ENCODE measurements around the gene ADGRF1. TPM values are rescaled to one million over a fixed set of nuclear protein-coding genes. Genes with fewer than 3 reads are reported as not detected.
"Not testable (repeated sequence)": the region's sequence is repeated elsewhere in the genome, so short reads cannot be mapped to it uniquely, and the experiment has no call there.

The ADGRF1 gene
- total RNA-seq: not detected

DNA sequence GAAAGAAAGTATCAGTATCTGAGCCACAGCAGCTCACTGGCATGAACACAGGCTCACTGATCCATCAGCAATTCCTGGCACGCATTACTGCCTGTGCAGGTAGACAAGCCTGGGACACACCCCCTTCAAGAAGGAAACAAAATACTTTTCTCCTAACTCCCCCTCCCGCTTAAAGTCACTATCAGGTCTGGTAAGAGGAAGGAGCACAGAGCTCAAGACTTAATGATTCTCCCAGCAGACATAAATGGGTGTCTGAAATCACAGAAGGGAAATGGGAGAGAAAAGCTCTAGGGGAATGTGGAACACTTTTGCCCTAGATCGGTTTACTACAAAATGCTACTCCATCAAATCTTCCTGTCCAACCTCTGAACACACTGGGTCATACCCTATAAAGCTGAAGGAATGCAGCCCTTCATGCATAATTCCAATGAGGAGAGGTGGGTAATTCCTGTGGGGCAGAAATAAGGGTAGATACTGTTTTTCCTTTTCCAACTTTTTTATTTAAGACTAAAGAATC lies at the start of gene ADGRF1:
TSS of gene ADGRF1 (minus strand) at position 58 of the 517 bp plus-strand sequence. CDS start 13,271 bp downstream, outside the sequence.
- no peak for ATAC-seq
- Mint-ChIP-seq H3K36me3 (no peaks in the 10 kb centered on the region), H3K9me3 (no peaks in the 10 kb centered on the region), H3K27ac (no peak within 1 kb of the TSS)
- no peak for DNase-seq (ENCODE audit: low spot score in 2 of 2)

- no peaks in the 10 kb centered on the region for H3K36me3 Mint-ChIP-seq
- DNase-seq (ENCODE audit: low spot score in 2 of 2): no peak
- H3K27ac Mint-ChIP-seq: no peak overlapping the region
- no peak for ATAC-seq
- H3K9me3 Mint-ChIP-seq: no peaks in the 10 kb centered on the region
These were observed 48.7 kb upstream of the ADGRF1 start for GRCh38 chr6:47090881-47091280.

DNA sequence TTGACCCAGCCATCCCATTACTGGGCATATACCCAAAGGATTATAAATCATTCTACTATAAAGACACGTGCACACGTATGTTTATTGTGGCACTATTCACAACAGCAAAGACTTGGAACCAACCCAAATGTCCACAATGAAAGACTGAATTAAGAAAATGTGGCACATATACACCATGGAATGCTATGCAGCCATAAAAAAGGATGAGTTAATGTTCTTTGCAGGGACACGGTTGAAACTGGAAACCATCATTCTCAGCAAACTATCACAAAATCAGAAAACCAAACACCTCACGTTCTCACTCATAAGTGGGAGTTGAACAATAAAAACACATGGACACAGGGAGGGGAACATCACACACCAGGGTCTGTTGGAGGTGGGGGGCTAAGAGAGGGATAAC lies 47.3 kb upstream of the ADGRF1 start:
- DNase-seq (ENCODE audit: low spot score in 2 of 2); H3K9me3 Mint-ChIP-seq; H3K36me3 Mint-ChIP-seq; H3K27ac Mint-ChIP-seq; ATAC-seq: not testable (repeated sequence)

GRCh38 chr6:47086051-47086770 lies 44.1 kb upstream of the ADGRF1 start:
- no peak overlapping the region for H3K27ac Mint-ChIP-seq
- no peak for DNase-seq (ENCODE audit: low spot score in 2 of 2)
- no peaks in the 10 kb centered on the region for H3K9me3 Mint-ChIP-seq
- no peaks in the 10 kb centered on the region for H3K36me3 Mint-ChIP-seq
- ATAC-seq: no peak

GRCh38 chr6:47084610-47085009 lies 42.5 kb upstream of the ADGRF1 start:
- H3K27ac Mint-ChIP-seq: no peak overlapping the region
- DNase-seq (ENCODE audit: low spot score in 2 of 2) (no peak), ATAC-seq (no peak)
- H3K9me3 Mint-ChIP-seq: no peaks in the 10 kb centered on the region
- H3K36me3 Mint-ChIP-seq: no peaks in the 10 kb centered on the region

DNA sequence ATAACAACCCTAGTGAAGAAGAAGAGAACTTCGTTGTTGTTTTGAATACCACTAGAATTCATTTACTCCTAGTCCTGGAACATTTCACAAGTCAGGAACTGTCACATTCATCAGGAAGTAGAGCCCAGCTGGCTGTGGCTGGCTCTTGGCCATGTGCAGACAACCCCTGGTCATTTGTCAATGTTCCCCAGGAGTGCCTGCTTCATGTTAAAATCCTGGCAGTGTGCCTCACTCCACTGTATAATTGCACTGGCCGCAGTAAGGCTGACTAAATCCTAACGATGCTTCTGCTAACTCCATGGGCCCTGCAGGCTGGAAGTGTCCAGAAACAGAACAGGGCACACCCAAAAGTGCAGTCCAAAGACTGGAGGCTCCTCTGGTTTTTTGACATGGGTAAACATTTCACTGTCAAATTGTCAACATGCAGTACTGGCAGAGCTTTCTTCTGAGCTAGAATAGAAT lies 41.5 kb upstream of the ADGRF1 start:
- no peak for ATAC-seq
- no peaks in the 10 kb centered on the region for H3K36me3 Mint-ChIP-seq

GRCh38 chr6:47080083-47080596 lies 38.0 kb upstream of the ADGRF1 start:
- no peaks in the 10 kb centered on the region for H3K36me3 Mint-ChIP-seq
- no peak for DNase-seq (ENCODE audit: low spot score in 2 of 2)
- ATAC-seq: no peak
- H3K9me3 Mint-ChIP-seq: no peaks in the 10 kb centered on the region
- no peak overlapping the region for H3K27ac Mint-ChIP-seq

More for the DNA sequence above, 41.5 kb upstream of the ADGRF1 start:
- Mint-ChIP-seq H3K27ac (no peak overlapping the region), H3K9me3 (no peaks in the 10 kb centered on the region)
- DNase-seq (ENCODE audit: low spot score in 2 of 2): no peak

- no peak overlapping the region for H3K27ac Mint-ChIP-seq
- DNase-seq (ENCODE audit: low spot score in 2 of 2) (no peak), ATAC-seq (no peak)
- H3K36me3 Mint-ChIP-seq: no peaks in the 10 kb centered on the region
- H3K9me3 Mint-ChIP-seq: no peaks in the 10 kb centered on the region
These were observed 37.5 kb upstream of the ADGRF1 start for GRCh38 chr6:47079638-47080037.

GRCh38 chr6:47078991-47079390 lies 36.9 kb upstream of the ADGRF1 start:
- DNase-seq (ENCODE audit: low spot score in 2 of 2): no peak
- Mint-ChIP-seq H3K9me3 (no peaks in the 10 kb centered on the region), H3K27ac (no peak overlapping the region), H3K36me3 (no peaks in the 10 kb centered on the region)
- no peak for ATAC-seq

DNA sequence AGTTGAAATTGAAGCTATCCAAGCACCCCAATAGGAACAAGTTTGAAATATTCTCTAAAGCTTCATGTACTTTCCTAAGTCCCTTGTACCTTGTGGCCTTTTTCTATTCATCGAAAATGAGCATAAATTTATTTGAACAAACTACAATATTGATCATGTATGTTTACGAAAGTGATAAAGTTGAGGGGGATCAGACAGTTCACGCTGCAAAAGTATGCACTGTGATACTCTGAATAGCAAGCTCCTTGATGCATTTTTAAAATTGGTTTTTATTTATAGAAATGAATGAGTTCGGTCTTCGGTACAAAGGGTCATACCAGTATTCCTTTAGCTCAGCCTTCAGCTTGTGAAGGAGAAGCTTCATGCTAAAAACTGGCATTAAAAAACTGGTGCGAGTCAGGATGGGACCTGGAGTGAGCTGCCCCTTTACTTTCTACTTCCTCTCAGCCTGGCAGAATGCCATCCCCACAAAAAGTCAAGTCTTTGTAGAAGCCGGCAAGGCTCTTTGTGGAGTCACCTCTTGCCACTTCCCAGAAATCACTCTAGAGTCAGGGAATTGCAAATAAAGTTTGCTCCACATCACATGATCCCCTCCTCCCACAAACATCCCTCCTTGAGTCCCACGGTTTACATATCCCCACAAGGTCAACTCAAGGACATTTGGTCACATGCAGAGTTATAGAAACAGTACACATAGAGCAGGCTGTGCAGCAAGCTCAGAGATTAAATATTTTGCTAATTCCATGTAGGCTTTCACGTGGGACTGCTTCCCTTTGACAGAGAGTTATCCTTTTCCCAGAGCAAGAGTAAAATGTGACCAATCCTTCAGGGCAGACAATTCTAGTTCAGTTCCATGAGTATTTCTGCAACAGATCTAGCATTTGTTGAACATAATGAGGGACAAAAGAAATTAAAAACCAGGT lies 34.6 kb upstream of the ADGRF1 start:
- ATAC-seq (no peak), DNase-seq (ENCODE audit: low spot score in 2 of 2) (no peak)
- Mint-ChIP-seq H3K27ac (no peak overlapping the region), H3K9me3 (no peaks in the 10 kb centered on the region), H3K36me3 (no peaks in the 10 kb centered on the region)

GRCh38 chr6:47075741-47076421 lies 33.7 kb upstream of the ADGRF1 start:
- no peak overlapping the region for H3K27ac Mint-ChIP-seq
- ATAC-seq: no peak
- H3K9me3 Mint-ChIP-seq: no peaks in the 10 kb centered on the region
- DNase-seq (ENCODE audit: low spot score in 2 of 2): no peak
- H3K36me3 Mint-ChIP-seq: no peaks in the 10 kb centered on the region

DNA sequence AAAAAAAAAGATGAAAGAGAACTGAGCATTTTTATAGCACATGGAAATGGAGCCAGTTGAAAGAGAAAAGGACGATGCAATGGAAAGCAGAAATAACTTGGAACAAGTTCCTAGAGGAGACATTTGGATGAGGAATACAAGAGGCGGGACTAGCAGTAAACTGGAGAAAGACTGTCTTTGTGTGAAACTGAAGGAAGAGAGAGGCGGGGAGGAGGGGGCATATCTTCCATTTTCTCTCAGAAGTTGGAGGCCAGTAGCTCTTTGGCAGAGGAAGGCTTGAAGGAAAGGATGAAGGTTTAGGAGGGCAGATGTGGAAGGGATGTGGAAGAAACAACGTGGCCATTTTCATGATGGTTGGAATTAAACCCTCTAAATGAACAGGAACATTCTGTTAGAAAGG lies 33.0 kb upstream of the ADGRF1 start:
- DNase-seq (ENCODE audit: low spot score in 2 of 2): no peak

GRCh38 chr6:47073125-47074110 lies 31.3 kb upstream of the ADGRF1 start:
- no peak for ATAC-seq
- Mint-ChIP-seq H3K27ac (no peak overlapping the region), H3K9me3 (no peaks in the 10 kb centered on the region), H3K36me3 (no peaks in the 10 kb centered on the region)
- DNase-seq (ENCODE audit: low spot score in 2 of 2): no peak

More for the DNA sequence above, 33.0 kb upstream of the ADGRF1 start:
- Mint-ChIP-seq H3K27ac (no peak overlapping the region), H3K36me3 (no peaks in the 10 kb centered on the region), H3K9me3 (no peaks in the 10 kb centered on the region)
- no peak for ATAC-seq

GRCh38 chr6:47072667-47073066 lies 30.5 kb upstream of the ADGRF1 start:
- DNase-seq (ENCODE audit: low spot score in 2 of 2) (no peak), ATAC-seq (no peak)
- Mint-ChIP-seq H3K27ac (no peak overlapping the region), H3K9me3 (no peaks in the 10 kb centered on the region), H3K36me3 (no peaks in the 10 kb centered on the region)

DNA sequence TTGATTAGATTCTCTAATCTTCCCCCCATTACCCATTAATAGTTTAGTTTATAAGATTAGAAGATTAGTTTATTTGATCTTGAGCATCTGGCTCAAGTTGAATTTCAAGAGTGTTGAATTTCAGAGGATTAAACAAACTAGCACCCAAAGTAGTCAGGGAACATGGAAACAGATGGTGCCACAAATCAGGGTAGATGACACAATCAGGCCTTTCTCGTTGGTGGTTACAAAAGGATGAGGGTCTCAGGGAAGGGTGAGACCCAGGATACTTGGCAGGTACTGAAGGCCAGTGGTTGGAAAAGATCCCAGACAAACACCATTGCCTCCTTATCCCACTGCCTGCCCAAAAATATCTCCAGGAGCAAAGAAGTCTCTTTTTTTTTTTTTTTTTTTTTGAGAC lies 29.5 kb upstream of the ADGRF1 start:
- Mint-ChIP-seq H3K36me3 (no peaks in the 10 kb centered on the region), H3K9me3 (no peaks in the 10 kb centered on the region), H3K27ac (no peak overlapping the region)
- ATAC-seq (no peak), DNase-seq (ENCODE audit: low spot score in 2 of 2) (no peak)

DNA sequence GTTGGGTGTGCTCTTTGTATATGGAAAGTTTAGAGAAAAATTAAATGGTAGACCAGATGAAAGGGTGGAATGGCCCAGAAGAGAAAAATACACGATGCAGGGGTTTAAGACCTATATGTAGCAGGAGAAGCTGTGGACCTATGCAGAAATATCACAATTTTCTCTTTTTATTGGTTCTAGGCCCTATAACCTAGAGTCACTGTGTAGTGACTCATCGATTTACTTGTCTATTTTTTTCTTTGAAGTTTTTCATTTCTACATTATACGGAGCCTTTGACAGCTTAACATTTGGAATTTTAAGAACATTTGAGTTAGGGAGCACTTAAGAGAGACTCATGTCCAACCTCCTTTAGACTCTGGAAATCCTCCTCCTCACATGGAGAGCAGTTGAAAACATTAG lies 28.3 kb upstream of the ADGRF1 start:
- DNase-seq (ENCODE audit: low spot score in 2 of 2): no peak

More for the DNA sequence above, 28.3 kb upstream of the ADGRF1 start:
- ATAC-seq: no peak
- no peaks in the 10 kb centered on the region for H3K9me3 Mint-ChIP-seq
- no peaks in the 10 kb centered on the region for H3K36me3 Mint-ChIP-seq
- no peak overlapping the region for H3K27ac Mint-ChIP-seq
